ENCODE data around the gene TBC1D32.
"Not testable (repeated sequence)": the region's sequence is repeated elsewhere in the genome, so short reads cannot be mapped to it uniquely, and the experiment has no call there.

- TF ChIP-seq CTCF, POLR2A (IDR thresholded peaks at IDR 0.05): not testable (repeated sequence)
These were observed 33.1 kb downstream of the TBC1D32 start for GRCh38 chr6:121301156-121301555.
